IMR-90 (cell line): ENCODE data around the gene AGAP9. TPM values are rescaled to one million over a fixed set of nuclear protein-coding genes. Genes with fewer than 3 reads are reported as not detected.
A peak's percentile ranks its signal among the peaks of the same experiment; 100 is the strongest.
"Not testable (repeated sequence)": the region's sequence is repeated elsewhere in the genome, so short reads cannot be mapped to it uniquely, and the experiment has no call there.

Experiments used
- ATAC-seq: fragments of 200-7000 bp; cut with Tn5 transposase; 2 replicates; pipeline ENCODE4 v1.9.1; 2020; ENCODE audit warnings: low read depth, mild to moderate bottlenecking, moderate library complexity
- BruUV-seq: library from RNA; stranded (reverse); fragments of 400-500 nt; replicated peaks from 2 replicates; lab custom pipeline; 2021; lab: Mats Ljungman, UMichigan
- CTCF ChIA-PET: fragments of 300-600 bp; formaldehyde crosslinking; extraction: SDS; loops from one replicate; lab custom pipeline; 2021; ENCODE audit warnings: antibody characterized with exemption; lab: Yijun Ruan, JAX
- POLR2A ChIA-PET: fragments of 300-600 bp; sonication (Branson Sonifier 250); formaldehyde crosslinking; loops from one replicate; lab custom pipeline; 2022; ENCODE audit warnings: antibody characterized with exemption; ENCODE audit not compliant: unreplicated experiment; lab: Charles Lee
- DNase-seq: peaks from one replicate; pipeline ENCODE4 v3.0.0; 2013
- H2AFZ ChIP-seq: replicated peaks from 2 replicates; pipeline ENCODE3; 2013; ENCODE audit warnings: low read length, mild to moderate bottlenecking; ENCODE audit not compliant: poor library complexity
- H2AK5ac ChIP-seq: 2 replicates; pipeline ENCODE4 v1.6.1; 2013; ENCODE audit warnings: low read depth, low read length, inconsistent platforms
- H2AK9ac ChIP-seq: replicated peaks from 2 replicates; pipeline ENCODE3; 2013; ENCODE audit warnings: mild to moderate bottlenecking, low read depth, low read length, moderate library complexity; ENCODE audit not compliant: poor library complexity
- H2BK120ac ChIP-seq: 2 replicates; pipeline ENCODE4 v1.6.1; 2013; ENCODE audit warnings: low read depth, low read length, inconsistent platforms
- H2BK15ac ChIP-seq: 3 replicates; pipeline ENCODE4 v1.6.1; 2013; ENCODE audit warnings: low read depth, low read length, inconsistent platforms
- H2BK20ac ChIP-seq: 2 replicates; pipeline ENCODE4 v1.6.1; 2013; ENCODE audit warnings: low read depth, mild to moderate bottlenecking, inconsistent platforms, low read length, moderate library complexity
- H2BK5ac ChIP-seq: 2 replicates; pipeline ENCODE4 v1.6.1; 2013; ENCODE audit warnings: mild to moderate bottlenecking, low read depth, low read length, inconsistent platforms; ENCODE audit not compliant: poor library complexity, severe bottlenecking
- H3K14ac ChIP-seq: replicated peaks from 2 replicates; pipeline ENCODE4 v1.6.1; 2013; ENCODE audit warnings: low read depth, low read length, inconsistent platforms
- H3K18ac ChIP-seq: 2 replicates; pipeline ENCODE4 v1.6.1; 2013; ENCODE audit warnings: low read depth, low read length, control low read depth
- H3K23ac ChIP-seq: 2 replicates; pipeline ENCODE4 v1.6.1; 2013; ENCODE audit warnings: low read depth, low read length, inconsistent platforms
- H3K27ac ChIP-seq: 2 replicates; pipeline ENCODE4 v1.5.1; 2013; ENCODE audit warnings: mild to moderate bottlenecking, control low read depth, low read length; ENCODE audit not compliant: insufficient read depth
- H3K27me3 ChIP-seq: 2 replicates; pipeline ENCODE4 v1.6.1; 2013; ENCODE audit warnings: low read length; ENCODE audit not compliant: control insufficient read depth, insufficient read depth
- H3K36me3 ChIP-seq: 2 replicates; pipeline ENCODE4 v1.6.1; 2013; ENCODE audit warnings: low read length, mixed read lengths; ENCODE audit not compliant: control insufficient read depth, insufficient read depth
- H3K4ac ChIP-seq: 2 replicates; pipeline ENCODE4 v1.6.1; 2013; ENCODE audit warnings: low read depth, low read length, inconsistent platforms
- H3K4me1 ChIP-seq: 2 replicates; pipeline ENCODE4 v1.6.1; 2013; ENCODE audit warnings: low read length, mixed read lengths; ENCODE audit not compliant: control insufficient read depth, insufficient read depth
- H3K4me2 ChIP-seq: 2 replicates; pipeline ENCODE4 v1.6.1; 2013; ENCODE audit warnings: low read depth, mild to moderate bottlenecking, control low read depth, low read length, moderate library complexity
- H3K4me3 ChIP-seq: 2 replicates; pipeline ENCODE4 v1.5.1; 2013; ENCODE audit warnings: low read depth, mild to moderate bottlenecking, control low read depth, low read length, moderate library complexity; ENCODE audit not compliant: insufficient read depth
- H3K56ac ChIP-seq: 2 replicates; pipeline ENCODE4 v1.6.1; 2013; ENCODE audit warnings: low read length, inconsistent platforms; ENCODE audit not compliant: insufficient read depth; ENCODE audit errors: extremely low read depth
- H3K79me1 ChIP-seq, 2 experiments: 2 replicates each; pipeline ENCODE4 v1.6.1; 2013; ENCODE audit warnings: low read length in 2 of 2, inconsistent platforms in 1 of 2, low read depth in 1 of 2
- H3K9ac ChIP-seq: 2 replicates; pipeline ENCODE4 v1.6.1; 2013; ENCODE audit warnings: low read depth, low read length, control low read depth
- H3K9me1 ChIP-seq: 2 replicates; pipeline ENCODE4 v1.6.1; 2013; ENCODE audit warnings: low read length, inconsistent platforms; ENCODE audit not compliant: insufficient read depth
- H3K9me3 ChIP-seq: 2 replicates; pipeline ENCODE4 v1.6.1; 2013; ENCODE audit warnings: low read length; ENCODE audit not compliant: control insufficient read depth, insufficient read depth
- H4K20me1 ChIP-seq: 2 replicates; pipeline ENCODE4 v1.6.1; 2013; ENCODE audit warnings: low read length, inconsistent platforms; ENCODE audit not compliant: insufficient read depth
- H4K5ac ChIP-seq: 2 replicates; pipeline ENCODE4 v1.6.1; 2013; ENCODE audit warnings: mild to moderate bottlenecking, low read depth, low read length, control low read depth
- H4K8ac ChIP-seq, 2 experiments: 2 replicates each; pipeline ENCODE4 v1.6.1; 2013; ENCODE audit warnings: low read depth in 2 of 2, low read length in 2 of 2, control low read depth in 1 of 2, inconsistent platforms in 1 of 2
- H4K91ac ChIP-seq: 2 replicates; pipeline ENCODE4 v1.6.1; 2013; ENCODE audit warnings: low read depth, low read length, inconsistent platforms; ENCODE audit not compliant: insufficient read depth
- WGBS, 2 experiments: methylation state at CpG; one replicate each; pipeline versions ENCODE4 v1.1.5 to v1.1.7; 2013; ENCODE audit warnings: missing lambda C conversion rate in 2 of 2; ENCODE audit not compliant: insufficient read length in 1 of 2; ENCODE audit errors: extremely low coverage in 2 of 2; 5-methylcytosine and 5-hydroxymethylcytosine counted together
- dilution Hi-C: fragments of 300-500 bp; cut with HindIII; formaldehyde crosslinking; loops from one replicate; pipeline ENCODE4 v1.14.3; 2018; ENCODE audit warnings: low sequenced_read_pairs; ENCODE audit not compliant: unreplicated experiment
- in situ Hi-C: fragments of 300-500 bp; cut with MboI; formaldehyde crosslinking; loops from 3 replicates; pipeline ENCODE4 v1.14.3; 2019; ENCODE audit warnings: low sequenced_read_pairs, inconsistent platforms, mixed read lengths
- intact Hi-C: fragments of 100-400 bp; cut with micrococcal nuclease; formaldehyde crosslinking; loops from 2 replicates; pipeline ENCODE4 v1.10.0; 2022
- polyA plus RNA-seq, 3 experiments: library from polyadenylated mRNA; depleted of rRNA; stranded (reverse); fragments of >200 nt; gene quantifications; 2 replicates each; pipeline ENCODE4 v1.2.3, GENCODE V29; 2012; ENCODE audit warnings: low replicate concordance in 1 of 3
- total RNA-seq: library from RNA; depleted of rRNA; stranded (reverse); fragments of >200 nt; gene quantifications from 2 replicates; pipeline ENCODE4 v1.2.3, GENCODE V29; 2012

The AGAP9 gene
- total and polyA plus RNA-seq, 2 of the 4 experiments (the other 2 are of a cell fraction) = 3.2 to 11.2 TPM

DNA sequence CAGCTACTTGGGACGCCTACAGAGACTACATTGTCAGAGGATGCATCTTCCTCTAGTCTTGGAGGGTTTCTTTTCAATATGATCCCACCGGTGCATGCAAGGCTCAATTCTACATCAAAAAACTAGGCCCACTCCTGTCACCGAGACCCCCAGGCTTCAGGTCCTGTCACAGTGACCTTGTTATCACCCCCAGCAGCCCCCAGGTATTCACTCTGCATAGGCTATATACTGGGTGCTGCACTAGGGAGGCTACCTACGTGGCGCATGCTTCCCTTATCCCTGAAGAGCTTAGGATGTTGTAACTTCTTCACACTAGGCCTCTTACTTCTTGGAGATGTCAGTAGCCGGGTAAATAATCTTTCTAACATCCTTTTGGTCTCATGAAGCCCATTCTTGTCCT, 31.1 kb upstream of the AGAP9 start:
- in situ Hi-C loops, H2AK9ac ChIP-seq, H2AK5ac ChIP-seq, H4K20me1 ChIP-seq, H2BK15ac ChIP-seq, CTCF ChIA-PET, BruUV-seq, H3K4me2 ChIP-seq, H4K91ac ChIP-seq, H3K4me1 ChIP-seq, H3K36me3 ChIP-seq, H4K8ac ChIP-seq, H3K56ac ChIP-seq, H3K9ac ChIP-seq, H2BK20ac ChIP-seq, H4K5ac ChIP-seq, dilution Hi-C loops, intact Hi-C loops, H3K27me3 ChIP-seq, H2BK120ac ChIP-seq, H3K9me1 ChIP-seq, H2AFZ ChIP-seq, H3K4ac ChIP-seq, H2BK5ac ChIP-seq, H3K9me3 ChIP-seq, ATAC-seq, DNase-seq, POLR2A ChIA-PET, H3K18ac ChIP-seq, H3K79me1 ChIP-seq, H3K14ac ChIP-seq, H3K27ac ChIP-seq, H3K23ac ChIP-seq, H3K4me3 ChIP-seq: not testable (repeated sequence)
- WGBS, 2 experiments = no CpG with 5 or more reads among the region's 6 CpGs

DNA sequence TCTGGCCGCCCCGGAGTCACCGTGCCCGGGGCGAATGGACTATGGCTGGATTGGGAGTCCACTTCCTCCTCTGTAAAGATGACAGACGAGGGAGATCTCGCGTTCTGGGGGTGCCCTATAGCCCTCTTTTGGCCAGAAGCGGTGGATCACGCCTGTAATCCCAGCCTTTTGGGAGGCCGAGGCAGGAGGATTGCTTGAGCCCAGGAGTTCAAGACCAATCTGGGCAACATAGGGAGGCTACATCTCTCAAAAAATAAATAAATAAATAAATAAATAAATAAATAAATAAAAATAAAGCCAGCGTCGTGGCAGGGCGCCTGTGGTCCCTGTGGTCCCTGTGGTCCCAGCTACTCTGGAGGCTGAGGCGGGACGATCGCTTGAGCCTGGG, 30.4 kb upstream of the AGAP9 start:
- Histone ChIP-seq H2AK5ac (peak overlapping the region; percentile 39; the same call in 1 of the 2 replicates), H3K18ac (peak overlapping the region; percentile 81), H3K27ac (peak overlapping the region; percentile 93), H3K4me3 (peak overlapping the region; percentile 59), H3K56ac (peak overlapping the region; percentile 41; the same call in 1 of the 2 replicates), H2BK5ac (peak overlapping the region; percentile 79), H3K14ac (peak overlapping the region; percentile 87; the same call in 1 of the 2 replicates), H4K91ac (peak overlapping the region; percentile 68; the same call in 1 of the 2 replicates), H3K4ac (peak overlapping the region; percentile 89), H2BK120ac (peak overlapping the region; percentile 60; the same call in 1 of the 2 replicates), H3K4me2 (peak overlapping the region; percentile 92), H4K5ac (peak overlapping the region; percentile 99), H3K9ac (peak overlapping the region; percentile 83), H4K8ac (peak overlapping the region; percentile 62 to 95)
- DNase-seq, CTCF ChIA-PET, H3K9me1 ChIP-seq, H4K20me1 ChIP-seq, ATAC-seq, H3K4me1 ChIP-seq, intact Hi-C loops, H3K36me3 ChIP-seq, H3K23ac ChIP-seq, dilution Hi-C loops, H2AK9ac ChIP-seq, H3K9me3 ChIP-seq, H2AFZ ChIP-seq, POLR2A ChIA-PET, H2BK20ac ChIP-seq, H3K27me3 ChIP-seq, BruUV-seq, H2BK15ac ChIP-seq, H3K79me1 ChIP-seq, in situ Hi-C loops: not testable (repeated sequence)
- WGBS, 2 experiments = no CpG with 5 or more reads among the region's 17 CpGs
